AG09309 (cell line): ENCODE results near the gene MEIOC.
"Not testable (repeated sequence)": the region's sequence is repeated elsewhere in the genome, so short reads cannot be mapped to it uniquely, and the experiment has no call there.

Source experiments
- DNase-seq: peaks from one replicate; pipeline ENCODE4 v3.0.0-alpha.2; 2010; ENCODE audit warnings: low read depth
- H3K4me3 ChIP-seq: 2 replicates; pipeline ENCODE4 v1.5.1; 2011; ENCODE audit warnings: mild to moderate bottlenecking, low read depth, low read length, moderate library complexity; ENCODE audit not compliant: control insufficient read depth
- TF ChIP-seq, protein P1 (sequence below): IDR thresholded peaks from 2 replicates; pipeline ENCODE4 v1.5.1; 2011; ENCODE audit warnings: mild to moderate bottlenecking, low read depth, low read length, inconsistent platforms; ENCODE audit not compliant: insufficient read depth, control insufficient read depth; ENCODE audit errors: missing control alignments

MEIOC gene

DNA sequence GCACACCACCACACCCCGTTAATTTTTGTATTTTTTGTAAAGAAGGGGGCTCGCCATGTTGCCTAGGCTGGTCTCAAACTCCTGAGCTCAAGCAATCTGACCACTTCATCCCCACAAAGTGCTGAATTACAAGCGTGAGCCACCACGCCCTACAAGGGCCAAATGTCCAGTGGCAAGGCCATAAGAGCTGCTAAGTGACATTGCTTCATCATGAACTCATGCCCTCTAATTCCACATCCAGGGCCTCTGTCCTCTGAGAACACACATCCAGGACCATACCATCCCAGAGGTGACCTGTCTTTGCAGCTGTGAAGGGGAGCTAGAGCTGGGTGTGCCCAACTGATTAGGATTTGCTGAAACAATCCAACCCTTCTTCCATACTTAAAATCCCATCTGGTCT lies 25.6 kb upstream of the MEIOC start:
- DNase-seq: no peak
- TF ChIP-seq, protein P1, sequence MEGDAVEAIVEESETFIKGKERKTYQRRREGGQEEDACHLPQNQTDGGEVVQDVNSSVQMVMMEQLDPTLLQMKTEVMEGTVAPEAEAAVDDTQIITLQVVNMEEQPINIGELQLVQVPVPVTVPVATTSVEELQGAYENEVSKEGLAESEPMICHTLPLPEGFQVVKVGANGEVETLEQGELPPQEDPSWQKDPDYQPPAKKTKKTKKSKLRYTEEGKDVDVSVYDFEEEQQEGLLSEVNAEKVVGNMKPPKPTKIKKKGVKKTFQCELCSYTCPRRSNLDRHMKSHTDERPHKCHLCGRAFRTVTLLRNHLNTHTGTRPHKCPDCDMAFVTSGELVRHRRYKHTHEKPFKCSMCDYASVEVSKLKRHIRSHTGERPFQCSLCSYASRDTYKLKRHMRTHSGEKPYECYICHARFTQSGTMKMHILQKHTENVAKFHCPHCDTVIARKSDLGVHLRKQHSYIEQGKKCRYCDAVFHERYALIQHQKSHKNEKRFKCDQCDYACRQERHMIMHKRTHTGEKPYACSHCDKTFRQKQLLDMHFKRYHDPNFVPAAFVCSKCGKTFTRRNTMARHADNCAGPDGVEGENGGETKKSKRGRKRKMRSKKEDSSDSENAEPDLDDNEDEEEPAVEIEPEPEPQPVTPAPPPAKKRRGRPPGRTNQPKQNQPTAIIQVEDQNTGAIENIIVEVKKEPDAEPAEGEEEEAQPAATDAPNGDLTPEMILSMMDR: no peak
- H3K4me3 ChIP-seq: no peak overlapping the region

DNA sequence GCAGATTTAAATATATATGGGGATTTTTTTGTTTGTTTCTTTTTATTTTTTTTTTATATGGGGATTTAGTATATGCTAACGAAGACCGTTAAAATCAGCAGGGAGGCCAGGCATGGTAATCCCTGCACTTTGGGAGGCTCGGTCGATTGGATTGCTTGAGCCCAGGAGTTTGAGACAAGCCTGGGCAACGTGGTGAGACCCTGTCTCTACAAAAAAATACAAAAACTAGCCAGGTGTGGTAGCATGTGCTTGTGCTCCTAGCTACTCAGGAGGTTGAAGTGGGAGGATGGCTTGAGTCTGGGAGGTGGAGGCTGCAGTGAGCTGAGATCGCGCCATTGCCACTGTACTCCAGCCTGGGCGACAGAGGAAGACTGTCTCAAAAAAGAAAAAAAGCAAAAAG lies 22.3 kb upstream of the MEIOC start:
- DNase-seq: no peak
- H3K4me3 ChIP-seq: no peak overlapping the region

DNA sequence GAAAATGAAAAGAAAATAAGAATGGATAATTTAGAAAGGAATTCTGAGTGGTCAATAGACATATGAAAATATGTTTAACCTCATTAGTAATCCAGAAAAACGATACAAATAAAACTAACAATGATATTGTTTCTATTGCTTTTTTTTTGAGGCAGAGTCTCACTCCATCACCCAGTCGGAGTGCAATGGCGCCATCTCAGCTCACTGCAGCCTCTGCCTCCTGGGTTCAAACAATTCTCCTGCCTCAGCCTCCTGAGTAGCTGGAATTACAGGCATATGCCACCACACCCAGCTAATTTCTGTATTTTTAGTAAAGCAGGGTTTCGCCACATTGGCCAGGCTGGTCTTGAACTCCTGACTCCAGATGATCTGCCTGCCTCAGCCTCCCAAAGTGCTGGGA lies 21.9 kb upstream of the MEIOC start:
- DNase-seq, H3K4me3 ChIP-seq: not testable (repeated sequence)

More for the DNA sequence above, 22.3 kb upstream of the MEIOC start:
- TF ChIP-seq, protein P1: no peak

DNA sequence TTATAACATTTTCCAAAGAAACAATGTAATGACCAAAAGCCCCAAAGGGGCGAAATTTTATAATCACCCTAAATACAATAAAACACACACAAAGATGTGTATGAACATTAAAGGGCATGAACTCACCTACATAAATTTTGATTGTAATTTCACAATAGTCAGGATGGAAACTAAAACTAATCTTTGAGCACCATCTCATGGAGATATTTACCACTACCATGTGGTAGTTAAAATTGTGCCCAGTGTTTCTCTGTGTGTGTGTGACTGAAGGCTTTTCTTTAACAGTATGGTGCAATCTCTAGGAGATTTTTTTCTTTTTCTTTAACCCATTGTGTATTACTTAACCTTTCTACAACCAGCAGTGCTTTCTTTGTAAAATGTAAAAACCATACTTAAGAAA lies 19.7 kb upstream of the MEIOC start:
- DNase-seq: peak; percentile 45
- H3K4me3 ChIP-seq: no peak overlapping the region
- TF ChIP-seq, protein P1: peak; percentile 41

DNA sequence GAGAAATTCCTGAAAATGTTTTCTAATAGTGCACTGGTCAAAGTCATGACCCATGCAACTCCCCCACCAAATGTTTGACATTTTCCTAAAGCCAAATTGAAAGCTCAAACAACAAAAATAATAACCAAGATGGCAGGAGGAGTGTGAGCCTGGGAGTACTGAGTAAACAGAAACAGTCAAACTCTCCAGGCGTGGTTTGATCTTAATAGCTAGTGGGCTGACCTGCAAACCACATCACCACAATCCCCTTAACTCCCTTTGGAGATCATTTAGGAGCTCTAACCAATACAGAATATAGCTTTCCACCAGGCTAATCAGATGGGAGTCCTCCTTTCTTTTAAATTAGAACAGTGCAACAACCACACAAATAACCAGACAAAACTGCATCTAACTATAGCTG lies 19.2 kb upstream of the MEIOC start:
- TF ChIP-seq, protein P1: no peak
- H3K4me3 ChIP-seq: no peak overlapping the region
- DNase-seq: no peak

DNA sequence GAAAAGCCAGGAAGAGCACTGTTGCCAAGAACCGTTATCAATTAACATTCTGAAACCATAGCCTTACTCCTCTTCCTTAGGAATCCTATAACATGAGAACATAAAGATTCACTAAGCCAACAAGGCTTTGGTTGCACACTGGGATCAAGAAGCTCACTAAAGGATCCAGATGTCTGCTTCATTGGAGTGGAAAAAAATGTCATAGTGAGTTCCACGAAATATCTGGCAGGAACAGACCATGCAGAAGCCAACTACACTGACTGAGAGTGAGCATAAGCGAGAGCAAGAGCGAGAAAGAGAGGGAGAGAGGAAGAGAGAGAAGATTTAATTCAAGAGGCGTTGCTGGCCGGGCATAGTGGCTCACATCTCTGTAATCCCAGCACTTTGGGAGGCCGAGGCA lies 13.4 kb upstream of the MEIOC start:
- DNase-seq: no peak
- H3K4me3 ChIP-seq: no peak overlapping the region
- TF ChIP-seq, protein P1: no peak

DNA sequence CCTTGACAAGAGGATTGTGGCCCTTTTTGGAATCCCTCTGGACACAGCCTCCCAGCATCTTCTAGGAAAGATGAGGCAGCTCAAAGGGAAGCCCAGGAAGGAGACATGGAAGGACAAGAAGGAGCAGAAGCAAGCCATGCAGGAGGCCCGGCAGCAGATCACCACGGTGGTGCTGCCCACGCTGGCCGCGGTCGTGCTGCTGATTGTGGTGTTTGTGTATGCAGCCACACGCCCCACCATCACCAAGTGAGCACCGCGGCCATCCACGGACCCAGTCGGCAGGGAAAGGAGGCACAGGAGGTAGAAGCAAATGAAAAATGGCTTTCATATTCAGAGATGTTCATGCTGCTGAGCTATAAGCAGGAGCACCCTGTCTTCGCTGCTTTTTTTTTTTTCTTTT lies 10.9 kb upstream of the MEIOC start:
- no peak for DNase-seq
- H3K4me3 ChIP-seq: no peak overlapping the region
- TF ChIP-seq, protein P1: no peak
